ENCODE data around the gene GALNT10. TPM values are rescaled to one million over a fixed set of nuclear protein-coding genes. Genes with fewer than 3 reads are reported as not detected.

GALNT10 gene
- total and polyA plus RNA-seq, 9 of the 15 experiments (the other 6 are each of a cell fraction or from before 2014, with no cell fraction given), result 4.6 to 37.1 (median 13.3) TPM

- no peak for TF ChIP-seq ZNF318 (IDR thresholded peaks at IDR 0.05; ENCODE audit: borderline replicate concordance in 1 of 2, low read depth in 1 of 2)
Measured at GRCh38 chr5:154199671-154200220, 9.2 kb downstream of the GALNT10 start (continued).

All from K562 (cell line).